Tibial nerve (tissue), 4 donors: ENCODE results near the gene CRNN. TPM values are rescaled to one million over a fixed set of nuclear protein-coding genes. Genes with fewer than 3 reads are reported as not detected.

Experiments
- DNase-seq, 2 donors: peaks; one replicate each; pipeline ENCODE4 v3.0.0-alpha.2; 2019; ENCODE audit warnings: low spot score in 2 of 2
- H3K27ac ChIP-seq, 4 donors: fragments of 200-600 bp; sonication (generic) in 3 of 4; one replicate each; pipeline ENCODE4 v1.5.1; 2017 to 2019; ENCODE audit warnings: mild to moderate bottlenecking in 1 of 4
- H3K27me3 ChIP-seq, 2 donors: fragments of 200-600 bp; sonication (generic) in 1 of 2; one replicate each; pipeline versions ENCODE4 v1.5.1 to v1.6.0; 2017 to 2019
- H3K36me3 ChIP-seq, 3 donors: fragments of 200-600 bp; sonication (generic); one replicate each; pipeline ENCODE4 v1.5.1; 2018 to 2019
- H3K4me1 ChIP-seq, 4 donors: fragments of 200-600 bp; sonication (generic) in 3 of 4; one replicate each; pipeline ENCODE4 v1.5.1; 2017 to 2019
- H3K4me3 ChIP-seq, 4 donors: fragments of 200-600 bp; sonication (generic) in 3 of 4; one replicate each; pipeline ENCODE4 v1.5.1; 2017 to 2019; ENCODE audit warnings: mild to moderate bottlenecking in 1 of 4, moderate library complexity in 1 of 4
- H3K9me3 ChIP-seq, 4 donors: fragments of 200-600 bp; sonication (generic) in 3 of 4; one replicate each; pipeline ENCODE4 v1.5.1; 2017 to 2019
- CTCF ChIP-seq, 5 experiments: fragments of 200-600 bp in 3 of 5; fragments of 450-650 bp in 2 of 5; sonication (generic) in 3 of 5; IDR thresholded peaks; one replicate each; pipeline ENCODE4 v1.5.1; 2016 to 2019; ENCODE audit warnings: antibody characterized with exemption in 5 of 5, mild to moderate bottlenecking in 3 of 5, moderate library complexity in 2 of 5
- EP300 ChIP-seq, 2 donors: sonication (generic); formaldehyde crosslinking; IDR thresholded peaks; one replicate each; pipeline ENCODE4 v1.6.1; 2017; ENCODE audit warnings: antibody characterized with exemption in 2 of 2, mild to moderate bottlenecking in 1 of 2
- POLR2A ChIP-seq, 2 donors: fragments of 450-650 bp; IDR thresholded peaks; one replicate each; pipeline ENCODE4 v1.6.1; 2017; ENCODE audit warnings: antibody characterized with exemption in 2 of 2, mild to moderate bottlenecking in 2 of 2, moderate library complexity in 2 of 2
- whole genome bisulfite sequencing, 2 donors: methylation state at CpG; one replicate each; pipeline ENCODE4 v1.1.5; 2018; 5-methylcytosine and 5-hydroxymethylcytosine counted together
- total RNA-seq, 4 donors: library from RNA; depleted of rRNA; stranded (reverse); fragments of >200 nt; gene quantifications; one replicate each; pipeline ENCODE4 v1.1.0, GENCODE V29; 2016

The CRNN gene
- total RNA-seq, 4 donors from 2014 or later = not detected

- no peaks in the 10 kb centered on the region for H3K27me3 ChIP-seq
- TF ChIP-seq POLR2A (IDR thresholded peaks at IDR 0.05) (no peak), CTCF (IDR thresholded peaks at IDR 0.05) (no peak), EP300 (IDR thresholded peaks at IDR 0.05) (no peak)
- no peak overlapping the region for H3K4me3 ChIP-seq
- WGBS, 2 donors = 83 to 87% methylated on average over 4 to 5 of the region's 5 CpGs
- no peaks in the 10 kb centered on the region for H3K9me3 ChIP-seq
- no peak for DNase-seq
- H3K4me1 ChIP-seq = no peaks in the 10 kb centered on the region
- H3K36me3 ChIP-seq = no peaks in the 10 kb centered on the region
- H3K27ac ChIP-seq = no peak overlapping the region
Measured at GRCh38 chr1:152397474-152397873, 16.6 kb downstream of the CRNN start.

- Histone ChIP-seq H3K27me3 (no peaks in the 10 kb centered on the region), H3K4me3 (no peak overlapping the region), H3K4me1 (no peaks in the 10 kb centered on the region), H3K9me3 (no peaks in the 10 kb centered on the region), H3K36me3 (no peaks in the 10 kb centered on the region), H3K27ac (no peak overlapping the region)
- TF ChIP-seq CTCF (IDR thresholded peaks at IDR 0.05) (no peak), POLR2A (IDR thresholded peaks at IDR 0.05) (no peak), EP300 (IDR thresholded peaks at IDR 0.05) (no peak)
- 53 to 67% methylated on average over 1 of the region's 1 CpG for WGBS, 2 donors
- no peak for DNase-seq
Measured at GRCh38 chr1:152394151-152394550, 19.9 kb downstream of the CRNN start.

GRCh38 chr1:152392909-152393308 is 21.2 kb downstream of the CRNN start:
- Histone ChIP-seq H3K36me3 (no peaks in the 10 kb centered on the region), H3K4me3 (no peak overlapping the region), H3K27me3 (no peaks in the 10 kb centered on the region), H3K27ac (no peak overlapping the region), H3K4me1 (no peaks in the 10 kb centered on the region), H3K9me3 (no peaks in the 10 kb centered on the region)
- 56 to 59% methylated on average over 2 of the region's 2 CpGs for WGBS, 2 donors
- TF ChIP-seq CTCF (IDR thresholded peaks at IDR 0.05) (no peak), EP300 (IDR thresholded peaks at IDR 0.05) (no peak), POLR2A (IDR thresholded peaks at IDR 0.05) (no peak)
- DNase-seq = no peak

- no peak overlapping the region for H3K27ac ChIP-seq
- H3K4me3 ChIP-seq = no peak overlapping the region
- 73 to 79% methylated on average over 4 of the region's 4 CpGs for WGBS, 2 donors
- H3K36me3 ChIP-seq = no peaks in the 10 kb centered on the region
- no peaks in the 10 kb centered on the region for H3K4me1 ChIP-seq
- no peaks in the 10 kb centered on the region for H3K27me3 ChIP-seq
- DNase-seq = no peak
- TF ChIP-seq CTCF (IDR thresholded peaks at IDR 0.05) = no peak
- TF ChIP-seq POLR2A (IDR thresholded peaks at IDR 0.05) = no peak
- no peak for TF ChIP-seq EP300 (IDR thresholded peaks at IDR 0.05)
- no peaks in the 10 kb centered on the region for H3K9me3 ChIP-seq
Measured at GRCh38 chr1:152388889-152389288, 25.2 kb downstream of the CRNN start.

GRCh38 chr1:152386940-152387339 is 27.1 kb downstream of the CRNN start:
- DNase-seq = no peak
- Histone ChIP-seq H3K9me3 (no peaks in the 10 kb centered on the region), H3K27me3 (no peaks in the 10 kb centered on the region), H3K4me1 (no peaks in the 10 kb centered on the region), H3K36me3 (no peaks in the 10 kb centered on the region), H3K27ac (no peak overlapping the region), H3K4me3 (no peak overlapping the region)
- no peak for TF ChIP-seq EP300 (IDR thresholded peaks at IDR 0.05)
- TF ChIP-seq POLR2A (IDR thresholded peaks at IDR 0.05) = no peak
- no peak for TF ChIP-seq CTCF (IDR thresholded peaks at IDR 0.05)
- WGBS, 2 donors = 74 to 76% methylated on average over 2 of the region's 2 CpGs
